SW480 (cell line): ENCODE measurements around the gene FGF2.

Experiments used
- DNase-seq: peaks from one replicate; pipeline ENCODE4 v3.0.0-alpha.2; 2016; ENCODE audit warnings: low spot score

Gene FGF2

GRCh38 chr4:122895336-122895995, 68.8 kb downstream of the FGF2 start:
- DNase-seq = no peak

GRCh38 chr4:122896270-122896669, 69.6 kb downstream of the FGF2 start:
- no peak for DNase-seq

- no peak for DNase-seq
These were observed 71.9 kb downstream of the FGF2 start for GRCh38 chr4:122898370-122899150.

GRCh38 chr4:122899682-122900081, 73.1 kb downstream of the FGF2 start:
- DNase-seq = no peak

- DNase-seq = no peak
These were observed 73.7 kb downstream of the FGF2 start for GRCh38 chr4:122900314-122900713.

- DNase-seq = no peak
These were observed 74.8 kb downstream of the FGF2 start for GRCh38 chr4:122901247-122902010.

GRCh38 chr4:122903766-122904288, 77.2 kb downstream of the FGF2 start:
- DNase-seq = no peak

- DNase-seq = no peak
These were observed 80.3 kb downstream of the FGF2 start for GRCh38 chr4:122906859-122907305.

GRCh38 chr4:122908223-122908622, 81.6 kb downstream of the FGF2 start:
- DNase-seq = no peak

- no peak for DNase-seq
These were observed 83.1 kb downstream of the FGF2 start for GRCh38 chr4:122909683-122910082.

GRCh38 chr4:122911588-122911987, 85.0 kb downstream of the FGF2 start:
- DNase-seq = no peak

- no peak for DNase-seq
These were observed 86.4 kb downstream of the FGF2 start for GRCh38 chr4:122912810-122913575.

GRCh38 chr4:122914292-122914904, 87.8 kb downstream of the FGF2 start:
- DNase-seq = peak; percentile 57

- DNase-seq = no peak
These were observed 88.3 kb downstream of the FGF2 start for GRCh38 chr4:122914938-122915337.

- DNase-seq = no peak
These were observed 91.1 kb downstream of the FGF2 start for GRCh38 chr4:122917731-122918130.

- DNase-seq = no peak
These were observed 93.8 kb downstream of the FGF2 start for GRCh38 chr4:122920473-122920872.

GRCh38 chr4:122921300-122921699, 94.7 kb downstream of the FGF2 start:
- DNase-seq = no peak

GRCh38 chr4:122921971-122922876, 95.6 kb downstream of the FGF2 start, which contains the start of gene NUDT6:
Gene NUDT6 (minus strand): TSS chr4:122922597. CDS start chr4:122922572, 25 bp downstream.
- peak; percentile 72 for DNase-seq

- DNase-seq = peak; percentile 79
These were observed 96.4 kb downstream of the FGF2 start for GRCh38 chr4:122922877-122923511.

GRCh38 chr4:122928930-122929329, 102.3 kb downstream of the FGF2 start:
- no peak for DNase-seq
